Muscle of arm (tissue), 12 donors: ENCODE data around the gene NXN. TPM values are rescaled to one million over a fixed set of nuclear protein-coding genes. Genes with fewer than 3 reads are reported as not detected.
"Not testable (repeated sequence)": the region's sequence is repeated elsewhere in the genome, so short reads cannot be mapped to it uniquely, and the experiment has no call there.

Experiments
- DNase-seq: peaks from one replicate; pipeline ENCODE4 v3.0.0-alpha.2; 2013
- polyA plus RNA-seq, 12 donors: library from polyadenylated mRNA; unstranded; fragments of 120-200 nt; gene quantifications; one replicate each; pipeline ENCODE4 v1.2.1, GENCODE V29; 2013; ENCODE audit not compliant: insufficient read length in 12 of 12

Gene NXN
- polyA plus RNA-seq, 12 donors: 46.4 to 92.7 (median 52.4) TPM; not detected in 1

DNA sequence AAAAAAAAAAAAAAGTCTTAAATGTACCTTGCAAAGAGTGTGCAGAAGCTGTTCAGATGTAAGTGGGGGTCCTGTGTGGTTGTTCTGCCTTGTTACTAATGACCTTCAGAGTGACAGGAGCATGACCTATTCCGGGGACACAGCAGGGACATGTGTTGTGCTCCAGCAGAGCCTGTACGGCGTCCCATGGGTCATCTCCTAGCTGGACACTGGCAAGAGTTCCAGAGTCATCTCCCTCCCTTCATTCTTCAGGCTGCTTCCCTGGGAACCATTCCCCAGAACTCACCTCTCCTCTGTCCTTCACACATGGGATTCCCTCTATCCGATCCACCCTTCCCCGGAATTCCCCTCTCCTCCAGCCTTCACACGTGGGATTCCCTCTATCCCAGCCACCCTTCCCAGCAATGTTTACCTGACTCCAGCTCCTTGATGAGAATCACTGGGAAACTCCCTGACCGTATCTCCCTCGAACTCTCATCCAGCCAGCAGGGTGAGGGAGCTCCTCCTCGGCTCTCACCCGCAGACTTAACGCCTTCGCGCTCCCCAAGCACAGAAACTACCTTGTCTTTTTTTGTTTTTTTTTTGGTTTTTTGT lies 111.6 kb downstream of the NXN start:
- DNase-seq: no peak

DNA sequence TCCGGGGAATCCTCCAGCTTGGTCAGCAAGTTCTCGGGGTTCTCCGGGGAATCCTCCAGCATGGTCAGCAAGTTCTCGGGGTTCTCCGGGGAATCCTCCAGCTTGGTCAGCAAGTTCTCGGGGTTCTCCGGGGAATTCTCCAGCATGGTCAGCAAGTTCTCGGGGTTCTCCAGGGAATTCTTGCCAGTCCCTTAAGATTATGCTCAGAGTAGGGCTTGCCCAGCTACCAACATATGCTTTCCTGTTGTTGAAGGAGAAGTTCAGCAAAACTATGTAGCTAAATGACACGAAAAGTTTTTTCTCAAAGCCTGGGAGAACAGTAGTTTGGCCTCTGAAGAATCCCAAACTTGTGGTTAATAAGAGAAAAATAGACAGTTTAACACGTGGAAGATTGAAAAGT lies 112.3 kb downstream of the NXN start:
- not testable (repeated sequence) for DNase-seq

DNA sequence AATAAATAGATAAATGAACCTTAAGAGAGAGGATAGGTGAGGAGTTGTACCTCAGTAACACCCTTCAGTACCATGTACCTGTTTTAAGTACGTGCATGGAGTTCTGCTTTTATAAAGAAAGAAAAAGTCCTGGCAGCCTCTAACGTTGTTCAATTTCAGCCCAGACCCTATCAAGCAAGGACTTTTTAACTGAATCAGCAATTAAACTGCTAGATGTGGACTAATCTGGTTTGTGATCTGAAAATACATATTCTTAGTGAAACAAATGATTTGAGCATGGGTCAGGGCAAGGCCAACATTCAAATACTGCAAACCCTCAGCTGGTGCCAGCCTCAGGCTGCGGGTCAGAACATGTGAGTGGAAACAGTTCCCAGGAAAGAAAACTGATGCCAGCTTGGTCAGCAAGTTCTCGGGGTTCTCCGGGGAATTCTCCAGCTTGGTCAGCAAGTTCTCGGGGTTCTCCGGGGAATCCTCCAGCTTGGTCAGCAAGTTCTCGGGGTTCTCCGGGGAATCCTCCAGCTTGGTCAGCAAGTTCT lies 112.9 kb downstream of the NXN start:
- DNase-seq: no peak

DNA sequence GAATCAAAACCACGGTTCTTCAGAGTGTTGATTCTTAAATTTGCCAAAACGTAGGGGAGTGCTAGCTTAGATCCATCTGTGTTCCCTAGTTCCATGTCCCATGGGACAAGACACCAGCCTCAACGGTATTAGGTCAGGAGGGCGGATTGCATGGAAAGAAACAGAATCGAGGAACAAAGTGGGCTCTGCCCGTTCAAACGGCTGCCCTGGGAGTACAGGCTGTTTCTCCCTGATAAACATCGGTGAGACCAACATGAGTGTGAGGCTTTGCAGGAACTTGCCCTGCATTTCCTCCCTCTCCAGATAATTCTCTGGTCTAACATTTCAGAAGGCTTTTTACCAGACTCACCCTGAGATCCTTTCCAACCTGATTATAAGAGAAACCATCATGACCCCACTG lies 115.3 kb downstream of the NXN start:
- no peak for DNase-seq

DNA sequence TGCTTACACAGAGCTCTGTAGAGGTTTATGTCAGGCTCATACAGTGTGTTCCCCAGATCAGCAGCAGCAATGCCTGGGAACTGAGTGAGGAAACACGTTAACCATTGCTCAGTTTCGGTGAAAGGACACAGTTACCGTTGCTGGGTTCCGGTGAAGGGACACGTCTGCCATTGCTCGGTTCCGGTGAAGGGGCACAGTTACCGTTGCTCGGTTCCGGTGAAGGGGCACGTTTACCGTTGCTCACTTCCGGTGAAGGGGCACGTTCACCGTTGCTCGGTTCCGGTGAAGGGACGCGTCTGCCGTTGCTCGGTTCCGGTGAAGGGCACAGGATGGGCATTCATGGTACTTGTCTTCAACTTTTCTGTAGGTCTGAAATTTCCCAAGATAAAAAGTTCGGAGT lies 115.7 kb downstream of the NXN start:
- no peak for DNase-seq

DNA sequence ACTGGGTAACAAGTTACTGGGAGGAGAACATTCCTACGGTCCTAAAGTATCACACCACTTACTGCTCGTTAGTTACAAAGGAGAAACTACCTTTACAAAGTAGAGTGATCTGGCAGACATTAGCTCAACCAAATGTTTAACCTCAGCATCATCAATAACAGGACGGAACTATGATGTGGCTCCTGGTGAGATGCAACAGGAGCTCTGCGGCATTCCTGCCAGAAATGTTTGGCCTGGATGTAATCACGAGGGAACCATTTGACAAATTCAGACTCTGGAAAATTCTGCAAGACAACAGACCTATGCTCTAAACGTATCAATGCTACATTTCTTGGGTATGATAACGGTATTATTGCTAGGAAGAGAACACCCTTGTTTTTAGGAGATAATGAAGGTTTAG lies 117.0 kb downstream of the NXN start:
- DNase-seq: no peak

DNA sequence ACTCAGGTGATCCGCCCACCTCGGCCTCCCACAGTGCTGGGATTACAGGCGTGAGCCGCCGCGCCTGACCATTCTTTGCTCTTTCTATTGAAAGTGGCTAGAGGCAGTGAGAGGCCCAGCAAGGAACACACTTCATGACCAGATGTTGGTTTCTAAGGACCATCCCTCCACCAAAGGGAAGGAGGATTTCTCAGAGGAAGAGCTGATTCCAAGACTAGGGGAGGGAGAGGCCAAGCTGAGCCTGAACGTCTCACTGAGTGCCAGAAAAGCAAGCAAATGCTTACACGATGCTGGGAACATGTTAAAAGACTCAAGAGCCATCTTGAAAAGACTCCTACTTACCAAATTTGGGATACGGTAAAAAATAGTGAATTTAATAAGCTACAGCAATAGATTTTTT lies 118.2 kb downstream of the NXN start:
- peak; percentile 89 for DNase-seq

DNA sequence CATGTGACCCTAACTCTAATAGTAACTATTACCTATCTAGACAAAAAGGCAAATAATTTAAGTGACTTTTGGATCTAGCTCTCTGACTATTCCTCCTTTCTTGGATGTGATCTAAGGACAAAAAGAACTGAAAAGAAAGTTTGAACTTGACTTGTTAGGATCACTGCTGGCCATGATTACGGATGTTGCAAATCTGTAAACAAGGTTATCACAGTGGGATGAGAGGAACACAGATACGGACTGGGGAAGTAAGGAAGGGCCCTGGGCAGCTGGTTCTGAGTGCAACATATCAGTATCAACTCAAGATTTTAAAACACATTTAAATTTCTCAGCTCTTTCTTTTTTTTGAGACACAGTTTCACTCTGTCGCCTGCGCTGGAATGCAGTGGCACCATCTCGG lies 118.8 kb downstream of the NXN start:
- no peak for DNase-seq

DNA sequence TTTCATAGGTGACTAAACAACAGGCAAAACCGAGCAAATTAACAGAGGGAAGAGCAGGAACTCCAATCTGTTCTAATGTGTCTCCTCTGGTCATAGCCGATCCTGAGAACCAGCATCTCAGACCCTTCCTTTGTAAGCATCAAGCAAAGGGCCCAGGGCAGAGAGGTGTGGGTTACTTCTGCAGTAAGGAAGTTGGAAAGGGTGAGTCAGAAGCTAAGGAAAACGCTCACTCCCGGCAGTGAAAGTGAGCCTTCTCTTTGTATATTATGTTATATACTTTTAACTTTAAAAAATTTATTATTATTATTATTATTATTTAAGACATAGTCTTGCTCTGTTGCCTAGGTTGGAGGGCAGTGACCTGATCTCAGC lies 119.8 kb downstream of the NXN start:
- no peak for DNase-seq

DNA sequence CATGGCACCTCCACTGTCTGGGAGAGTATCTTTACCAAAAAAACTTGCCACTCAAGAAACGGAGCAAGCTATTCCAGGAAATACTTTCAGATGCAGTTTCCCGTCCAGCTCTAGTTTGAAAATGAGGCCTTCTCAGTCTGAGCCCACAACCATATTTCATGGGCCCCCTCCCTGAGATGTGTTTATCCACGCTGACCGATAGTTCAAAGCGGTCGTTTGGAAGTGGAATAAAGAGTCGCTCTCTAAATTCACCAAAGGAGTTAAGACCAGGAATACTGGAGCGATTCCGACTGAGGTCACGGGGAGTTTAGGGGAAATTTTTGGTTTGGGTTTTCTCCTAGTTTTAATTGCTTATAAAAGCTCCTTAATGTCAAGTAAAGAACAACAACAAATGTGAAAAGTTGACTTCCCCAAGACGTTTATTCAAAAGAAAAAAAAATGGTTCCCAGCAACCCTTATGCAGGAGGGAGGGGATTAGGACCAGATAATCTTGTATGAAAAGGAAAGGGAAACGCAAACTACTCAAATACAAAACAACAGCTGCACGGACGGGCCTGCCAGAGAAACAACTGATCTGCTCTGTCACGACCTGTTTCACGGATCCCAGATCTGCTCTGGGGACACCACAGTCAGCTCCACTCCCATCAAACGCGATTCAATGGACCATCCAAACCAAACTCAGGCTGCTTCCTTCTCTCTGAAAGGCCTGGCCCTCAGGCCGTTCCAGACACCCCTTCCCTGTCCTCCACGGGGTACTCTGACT lies 120.3 kb downstream of the NXN start:
- peak; percentile 88 for DNase-seq

DNA sequence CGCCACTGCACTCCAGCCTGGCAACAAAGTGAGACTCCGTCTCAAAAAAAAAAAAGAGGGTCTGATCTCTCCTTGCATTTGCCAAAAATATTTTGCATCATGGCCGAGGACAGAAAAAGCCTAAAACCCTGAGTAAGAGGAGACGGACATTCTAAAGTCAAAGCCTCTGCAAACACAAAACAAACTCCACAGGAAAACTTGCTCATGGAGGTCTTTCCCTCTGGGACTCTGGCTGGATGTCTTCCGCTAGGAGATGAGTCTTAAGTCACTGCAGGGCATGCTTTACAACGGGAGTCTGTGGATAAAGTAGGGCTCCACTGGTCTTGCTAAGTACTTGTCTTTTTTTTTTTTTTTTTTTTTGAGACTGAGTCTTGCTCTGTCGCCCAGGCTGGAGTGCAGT lies 123.4 kb downstream of the NXN start:
- no peak for DNase-seq

DNA sequence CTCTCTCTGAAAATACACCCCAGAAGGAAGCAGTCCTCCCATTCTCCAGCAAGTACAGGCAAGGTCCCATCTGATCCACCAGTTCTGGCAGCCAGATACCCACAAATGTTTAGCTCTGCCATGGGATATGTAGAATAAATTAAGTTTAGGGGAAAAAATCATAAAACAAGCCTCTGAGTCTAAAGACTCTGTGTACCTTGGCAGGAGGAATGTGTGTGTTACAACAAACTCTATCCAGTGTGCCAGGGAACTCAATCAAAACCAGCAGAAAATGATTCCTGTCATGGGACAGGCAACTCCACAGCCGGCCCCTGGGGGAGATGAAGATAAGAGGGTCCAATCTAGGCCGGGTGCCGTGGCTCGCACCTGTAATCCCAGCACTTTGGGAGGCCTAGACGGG lies 124.0 kb downstream of the NXN start:
- no peak for DNase-seq

DNA sequence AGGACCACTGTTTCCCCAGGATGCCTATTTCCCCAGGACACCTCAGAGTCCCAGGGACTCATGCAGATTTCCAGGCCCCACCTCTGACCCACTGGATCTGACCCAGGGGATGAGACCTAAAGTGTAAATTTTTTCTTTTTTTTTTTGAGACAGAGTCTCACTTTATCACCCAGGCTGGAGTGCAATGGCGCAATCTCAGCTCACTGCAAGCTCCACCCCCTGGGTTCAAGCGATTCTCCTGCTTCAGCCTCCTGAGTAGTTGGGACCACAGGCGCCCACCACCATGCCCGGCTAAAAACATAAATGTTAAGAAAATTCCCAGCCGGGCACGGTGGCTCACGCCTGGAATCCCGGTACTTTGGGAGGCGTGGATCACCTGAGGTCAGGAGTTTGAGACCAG lies 126.7 kb downstream of the NXN start:
- DNase-seq: not testable (repeated sequence)

DNA sequence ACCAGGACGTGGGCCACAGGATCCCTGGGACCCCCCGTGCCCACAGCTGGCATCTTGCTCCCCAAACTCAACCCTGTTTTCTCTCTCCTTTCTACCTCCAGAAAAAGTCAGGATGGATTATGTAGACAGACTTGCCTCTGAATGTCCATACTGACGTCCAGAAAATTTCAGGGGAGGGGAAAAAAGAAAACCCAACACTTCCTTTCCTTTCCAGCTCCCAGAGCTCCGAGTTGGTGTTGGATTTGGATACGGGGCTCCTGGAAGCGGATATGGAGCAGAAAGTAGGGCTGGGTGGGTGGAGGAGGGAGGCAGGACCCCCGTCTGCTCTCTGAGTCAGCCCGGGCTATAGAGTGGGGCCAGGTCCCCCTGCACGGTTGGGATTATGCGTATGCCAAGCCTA lies 127.2 kb downstream of the NXN start:
- DNase-seq: no peak

DNA sequence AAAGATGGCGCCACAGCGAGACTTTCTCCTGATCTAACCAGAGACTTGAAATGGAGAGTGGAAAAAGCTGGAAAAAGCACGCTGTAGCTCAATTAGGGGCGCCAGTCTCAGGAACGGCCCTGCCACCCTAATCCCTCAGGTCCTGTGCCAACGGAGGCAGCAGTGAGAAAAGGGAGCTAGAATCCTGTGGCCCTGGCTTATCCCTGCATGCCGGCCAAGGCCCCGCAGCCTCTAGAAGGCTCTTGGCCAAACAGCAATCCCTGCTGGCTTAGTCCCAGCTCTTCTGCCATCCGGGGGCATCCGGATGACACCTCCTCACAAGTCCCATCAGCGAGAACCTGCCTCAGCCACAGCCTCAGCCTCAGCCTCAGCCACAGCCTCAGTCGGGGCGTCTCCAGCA lies 127.7 kb downstream of the NXN start:
- no peak for DNase-seq

DNA sequence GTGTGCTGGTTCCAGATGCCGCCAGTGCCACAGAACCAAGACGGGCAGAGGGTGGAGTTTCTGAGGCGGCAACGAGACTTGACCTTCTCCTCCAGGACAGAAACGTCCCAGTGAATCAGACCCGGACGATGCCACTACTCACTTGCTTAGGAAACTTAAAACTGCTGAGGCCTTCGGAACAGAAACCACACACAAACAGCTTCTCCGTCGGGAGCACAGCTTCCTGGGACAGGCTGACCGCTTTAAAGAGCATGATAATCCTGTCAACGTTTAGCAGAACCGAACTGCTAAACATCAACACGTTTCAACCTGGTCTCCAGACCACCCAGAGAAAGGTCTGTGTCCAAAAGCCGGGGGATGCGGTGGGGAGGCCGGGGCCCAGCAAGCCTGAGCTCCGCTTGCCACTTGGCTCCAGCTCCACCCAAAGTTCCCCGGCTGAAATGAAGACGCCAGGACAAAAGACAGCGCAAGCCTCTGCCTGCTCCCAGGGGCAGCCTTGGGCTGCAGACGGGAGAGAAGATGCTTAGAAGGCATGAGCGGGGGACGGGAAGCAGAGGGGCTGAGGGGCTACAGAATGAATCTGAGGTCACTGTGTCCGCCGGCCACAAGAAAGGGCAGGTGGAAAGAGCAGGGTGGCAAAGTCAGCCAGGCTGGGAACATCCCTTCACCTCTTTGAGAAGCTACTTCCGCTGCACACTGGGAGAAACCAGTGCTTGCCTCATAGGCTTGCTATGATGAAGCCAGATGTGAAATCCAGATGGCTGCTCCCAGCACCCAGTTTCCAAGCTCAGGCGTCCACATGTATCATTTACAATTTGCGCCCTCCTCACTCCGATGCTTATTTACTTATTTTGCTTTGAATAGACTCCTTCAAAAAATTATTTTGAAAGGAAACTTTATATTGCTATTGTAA lies 128.5 kb downstream of the NXN start:
- peak; percentile 73 for DNase-seq

DNA sequence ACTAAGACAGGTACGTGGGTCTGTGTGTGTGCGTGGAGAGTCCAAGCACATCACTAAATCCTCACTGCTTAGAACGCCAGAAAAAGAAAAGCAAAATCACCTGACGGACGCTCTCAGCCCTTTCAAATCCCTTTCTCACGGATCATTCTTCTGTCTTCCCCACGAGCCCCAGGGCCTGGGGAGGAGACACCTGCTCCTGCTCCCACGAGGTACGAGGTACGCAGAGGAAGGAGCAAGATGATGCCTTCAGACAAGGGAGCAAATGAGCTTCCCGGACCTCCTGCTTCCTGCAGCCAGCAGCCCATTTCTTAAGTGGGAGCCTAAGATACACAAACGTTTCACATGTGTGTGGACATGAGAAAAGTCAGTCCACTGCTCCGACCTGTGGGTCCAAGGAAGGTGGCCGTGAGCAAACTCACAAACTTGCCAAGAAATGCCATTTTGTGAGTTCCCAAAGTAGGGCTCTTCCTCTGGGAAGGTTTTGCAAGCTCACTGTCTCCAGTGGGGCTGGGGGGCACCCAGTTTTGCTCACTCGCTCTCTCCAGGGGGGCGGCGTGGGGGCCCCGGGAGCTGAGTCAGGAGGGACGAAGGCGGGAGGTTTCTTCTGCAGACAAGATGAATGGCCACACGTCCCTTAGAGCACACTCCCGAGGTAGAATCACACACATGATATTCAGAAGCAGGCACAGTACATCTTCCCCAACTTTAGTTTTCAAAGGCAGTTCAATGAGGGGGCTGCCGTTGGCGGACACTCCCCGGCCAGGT lies 129.3 kb downstream of the NXN start:
- no peak for DNase-seq

DNA sequence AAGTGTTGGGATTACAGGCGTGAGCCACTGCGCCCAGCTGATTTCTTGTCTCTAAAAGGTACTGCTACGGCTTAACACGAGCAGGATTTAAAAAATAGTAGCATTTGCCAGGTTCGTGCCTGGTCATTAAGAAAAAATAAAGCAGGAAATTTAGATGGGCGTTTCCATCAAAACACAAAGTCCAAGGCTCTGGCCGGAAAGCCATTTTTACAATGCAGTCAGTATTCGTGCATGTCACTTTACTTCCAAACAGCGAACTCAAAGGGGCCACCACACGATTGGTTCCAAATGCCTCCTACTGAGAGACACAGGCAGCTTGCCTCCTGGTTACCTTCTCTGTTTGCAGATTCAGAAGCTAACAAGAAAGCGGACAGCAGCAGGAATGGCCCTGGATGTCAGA lies 131.2 kb downstream of the NXN start:
- no peak for DNase-seq

DNA sequence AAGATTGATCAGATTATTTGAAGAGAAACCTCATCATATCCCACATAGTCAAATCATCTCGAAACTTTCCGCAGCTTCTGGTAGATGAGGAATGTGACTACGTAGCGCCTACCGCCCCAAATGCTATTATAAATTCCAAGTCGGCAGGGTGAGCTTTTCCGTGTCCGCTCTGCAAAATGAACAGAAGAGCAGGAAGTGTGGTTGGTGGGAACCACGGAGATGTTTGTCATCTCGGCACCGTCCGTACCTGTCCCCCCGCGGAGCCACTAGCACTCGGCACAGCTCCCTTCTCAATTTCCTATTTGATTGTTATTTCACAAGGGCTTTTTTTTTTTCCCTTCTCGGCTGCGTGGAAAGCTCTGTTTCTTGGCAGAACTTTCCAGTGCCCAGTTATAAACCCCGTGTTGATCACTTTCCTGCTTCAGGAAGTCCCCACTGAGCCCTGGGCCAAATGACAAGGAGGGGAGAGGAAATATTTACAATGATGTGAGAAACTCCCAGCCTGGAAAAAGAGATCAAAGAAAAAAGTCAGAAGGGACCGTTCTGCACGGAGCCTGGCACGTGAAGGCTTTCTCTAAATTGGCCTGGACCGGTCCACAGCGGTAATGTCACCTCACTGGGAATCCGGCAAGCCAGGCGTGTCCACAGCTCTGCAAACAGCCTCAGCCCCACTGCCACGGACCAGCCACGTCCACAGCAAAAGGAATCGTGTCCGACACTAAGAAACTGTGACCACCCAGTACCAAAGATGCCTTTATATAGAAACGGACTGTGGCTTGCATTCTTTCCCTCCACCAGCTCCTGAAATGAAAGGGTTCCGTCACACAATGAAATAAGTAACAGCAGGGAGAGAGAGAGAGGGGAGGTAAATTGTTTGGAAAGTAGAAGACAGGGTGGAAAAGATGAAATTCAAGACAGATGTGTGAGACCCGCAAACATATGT lies 132.4 kb downstream of the NXN start:
- DNase-seq: no peak

DNA sequence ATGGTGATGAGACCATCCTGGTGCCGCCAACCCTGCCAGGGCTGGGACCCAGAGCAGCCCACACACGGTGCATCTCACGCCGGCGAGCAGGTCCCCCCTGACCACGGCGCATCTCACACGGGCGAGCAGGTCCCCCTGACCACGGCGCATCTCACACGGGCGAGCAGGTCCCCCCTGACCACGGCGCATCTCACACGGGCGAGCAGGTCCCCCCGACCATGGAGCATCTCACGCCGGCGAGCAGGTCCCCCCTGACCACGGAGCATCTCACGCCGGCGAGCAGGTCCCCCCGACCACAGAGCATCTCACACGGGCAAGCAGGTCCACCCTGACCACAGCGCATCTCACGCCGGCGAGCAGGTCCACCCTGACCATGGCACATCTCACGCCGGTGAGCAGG lies 138.3 kb downstream of the NXN start:
- no peak for DNase-seq

DNA sequence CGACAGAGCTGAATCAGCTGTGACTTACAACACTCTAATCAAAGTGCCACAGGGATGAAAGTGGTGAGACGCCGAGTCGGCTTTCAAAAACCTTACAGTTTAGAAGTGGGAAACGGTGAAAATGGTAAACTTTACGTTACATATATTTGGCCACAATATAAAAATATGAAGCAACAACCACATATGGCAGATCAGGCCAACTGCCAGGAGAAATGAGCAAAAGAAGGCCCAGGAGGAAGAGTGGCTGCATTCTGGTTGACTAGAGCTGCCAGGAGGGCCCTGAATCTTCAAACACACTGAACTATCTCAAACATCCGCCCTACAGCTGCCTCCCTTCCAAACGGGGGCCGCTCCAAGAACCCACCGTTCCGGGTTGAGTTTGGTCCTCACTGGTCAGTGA lies 141.1 kb downstream of the NXN start:
- DNase-seq: no peak
